Omental fat pad (tissue), 4 donors: Measurements from ENCODE around the gene DENND1A. TPM values are rescaled to one million over a fixed set of nuclear protein-coding genes. Genes with fewer than 3 reads are reported as not detected.
"Not testable (repeated sequence)": the region's sequence is repeated elsewhere in the genome, so short reads cannot be mapped to it uniquely, and the experiment has no call there.

Experiments used
- ATAC-seq: fragments of 150-250 bp; one replicate; pipeline ENCODE4 v1.9.1; 2016; ENCODE audit warnings: mild to moderate bottlenecking, moderate library complexity; ENCODE audit not compliant: low FRiP score
- DNase-seq: peaks from one replicate; pipeline ENCODE4 v3.0.0-alpha.2; 2019; ENCODE audit warnings: low spot score
- total RNA-seq, 4 donors: library from RNA; depleted of rRNA; stranded (reverse); fragments of >200 nt; gene quantifications; one replicate each; pipeline ENCODE4 v1.1.0, GENCODE V29; 2016
- TF ChIP-seq, protein P1 (sequence below), 3 donors: fragments of 450-650 bp; IDR thresholded peaks; one replicate each; pipeline ENCODE4 v1.5.1; 2016 to 2017; ENCODE audit warnings: antibody characterized with exemption in 3 of 3, mild to moderate bottlenecking in 3 of 3, moderate library complexity in 2 of 3

The DENND1A gene
- total RNA-seq, 4 donors from 2014 or later, result 15.2 to 22.8 (median 20.7) TPM

DNA sequence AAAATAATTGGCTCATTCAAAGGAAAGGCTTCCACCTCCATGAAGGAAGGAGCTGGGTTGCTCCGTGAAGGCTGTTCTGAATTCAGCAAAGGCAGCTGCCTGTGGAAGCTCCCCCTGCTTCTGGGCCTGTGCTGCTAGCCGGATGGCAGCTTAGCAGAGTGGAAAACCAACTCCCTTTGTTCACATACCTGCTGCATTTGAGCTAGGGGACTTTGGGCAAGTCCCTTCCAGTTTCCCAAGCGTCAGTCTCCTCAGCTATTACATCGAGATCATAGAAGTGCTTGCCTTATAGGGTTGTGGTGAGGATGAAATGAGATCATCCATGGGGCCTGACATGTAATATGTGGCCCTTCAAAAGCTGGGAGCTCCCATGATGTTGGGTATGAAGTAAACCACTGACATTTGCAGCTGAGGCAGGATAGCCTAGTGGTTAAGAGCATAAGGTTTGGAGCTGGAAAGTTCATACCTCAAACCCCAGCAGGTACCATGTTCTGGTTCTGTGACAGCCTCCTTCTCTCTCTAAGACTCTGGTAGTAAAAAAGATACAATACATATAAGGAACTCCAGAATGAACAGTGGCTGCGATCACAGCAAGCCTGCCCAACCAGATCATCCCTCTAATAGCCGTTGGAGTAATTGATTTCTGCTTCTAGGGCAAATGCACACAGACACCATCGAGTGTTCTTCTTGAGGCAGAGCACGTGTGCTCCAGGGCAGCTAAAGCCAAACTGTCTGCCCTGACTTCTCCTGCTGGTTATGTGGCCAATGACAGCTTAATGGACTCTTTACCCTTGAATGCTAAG, 11.0 kb upstream of the DENND1A start:
- no peak for ATAC-seq
- no peak for DNase-seq
- TF ChIP-seq, protein P1, sequence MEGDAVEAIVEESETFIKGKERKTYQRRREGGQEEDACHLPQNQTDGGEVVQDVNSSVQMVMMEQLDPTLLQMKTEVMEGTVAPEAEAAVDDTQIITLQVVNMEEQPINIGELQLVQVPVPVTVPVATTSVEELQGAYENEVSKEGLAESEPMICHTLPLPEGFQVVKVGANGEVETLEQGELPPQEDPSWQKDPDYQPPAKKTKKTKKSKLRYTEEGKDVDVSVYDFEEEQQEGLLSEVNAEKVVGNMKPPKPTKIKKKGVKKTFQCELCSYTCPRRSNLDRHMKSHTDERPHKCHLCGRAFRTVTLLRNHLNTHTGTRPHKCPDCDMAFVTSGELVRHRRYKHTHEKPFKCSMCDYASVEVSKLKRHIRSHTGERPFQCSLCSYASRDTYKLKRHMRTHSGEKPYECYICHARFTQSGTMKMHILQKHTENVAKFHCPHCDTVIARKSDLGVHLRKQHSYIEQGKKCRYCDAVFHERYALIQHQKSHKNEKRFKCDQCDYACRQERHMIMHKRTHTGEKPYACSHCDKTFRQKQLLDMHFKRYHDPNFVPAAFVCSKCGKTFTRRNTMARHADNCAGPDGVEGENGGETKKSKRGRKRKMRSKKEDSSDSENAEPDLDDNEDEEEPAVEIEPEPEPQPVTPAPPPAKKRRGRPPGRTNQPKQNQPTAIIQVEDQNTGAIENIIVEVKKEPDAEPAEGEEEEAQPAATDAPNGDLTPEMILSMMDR (IDR thresholded peaks at IDR 0.05), result no peak

DNA sequence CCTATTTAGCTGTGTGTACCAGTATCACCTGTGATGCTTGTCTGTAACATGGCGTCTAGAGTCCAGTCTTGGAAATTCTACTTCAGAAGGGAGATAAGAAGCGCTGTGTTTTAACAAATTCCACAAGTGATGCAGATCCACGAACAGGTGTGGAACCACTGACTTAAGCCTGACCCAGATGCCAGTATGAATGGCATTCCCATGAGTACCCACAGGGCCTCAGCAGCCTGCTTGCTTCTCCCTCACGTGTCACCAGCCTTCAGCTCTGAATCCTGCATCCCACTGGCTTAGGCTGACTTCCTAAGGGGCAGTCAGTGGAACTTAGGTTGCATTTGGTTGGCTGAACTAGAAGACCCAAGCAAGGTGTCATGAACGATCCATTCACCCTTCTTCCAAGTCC, 8.5 kb upstream of the DENND1A start:
- no peak for DNase-seq
- no peak for ATAC-seq
- TF ChIP-seq, protein P1 (IDR thresholded peaks at IDR 0.05), result no peak

DNA sequence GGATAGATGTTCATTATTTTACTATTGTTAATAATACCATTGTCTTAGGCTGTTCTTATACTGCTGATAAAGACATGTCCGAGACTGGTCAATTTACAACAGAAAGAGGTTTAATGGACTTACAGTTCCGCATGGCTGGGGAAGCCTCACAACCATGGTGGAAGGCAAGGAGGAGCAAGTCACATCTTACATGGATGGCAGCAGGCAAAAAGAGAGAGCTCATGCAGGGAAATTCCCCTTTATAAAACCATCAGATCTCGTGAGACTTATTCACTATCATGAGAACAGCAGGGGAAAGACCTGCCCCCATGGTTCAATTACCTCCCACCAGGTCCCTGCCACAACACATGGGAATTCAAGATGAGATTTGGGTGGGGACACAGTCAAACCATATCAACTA, 6.6 kb upstream of the DENND1A start:
- DNase-seq, ATAC-seq: not testable (repeated sequence)

DNA sequence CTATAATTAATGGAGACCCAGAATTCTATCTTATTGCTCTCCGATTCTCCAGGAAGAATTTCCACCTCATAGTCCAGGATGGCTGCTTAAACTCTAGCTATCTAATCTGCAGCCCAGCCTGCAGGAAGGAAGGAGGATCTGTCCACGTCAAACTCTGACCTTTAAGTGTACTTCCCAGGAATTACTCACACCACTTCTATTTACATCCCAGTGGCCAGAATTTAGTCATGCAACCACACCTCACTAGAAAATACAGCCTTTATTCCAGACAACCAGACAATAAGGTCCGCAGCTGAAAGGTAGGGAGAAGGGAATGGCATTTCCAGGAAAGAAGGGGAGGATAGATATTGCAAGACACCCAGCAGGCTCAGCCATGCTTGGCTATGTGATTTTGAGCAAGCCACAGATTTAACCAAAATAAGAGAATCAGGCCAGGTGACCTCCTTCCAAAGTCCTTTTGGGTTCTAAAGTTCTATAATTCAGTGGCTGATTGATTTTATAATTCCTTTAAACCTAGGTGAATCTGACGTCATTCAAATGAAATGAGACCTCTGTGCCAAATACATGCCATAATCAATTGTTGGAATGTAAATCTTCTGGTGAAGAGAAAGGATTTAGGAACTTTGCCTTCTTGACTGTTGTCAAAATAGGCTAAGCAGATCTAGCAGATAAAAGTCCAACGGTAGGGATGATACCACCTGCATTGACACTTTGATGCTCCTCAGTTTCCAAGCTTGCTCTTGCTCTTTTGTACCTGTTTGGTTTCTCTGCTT, 3.7 kb upstream of the DENND1A start:
- ATAC-seq (no peak), DNase-seq (no peak)
- TF ChIP-seq, protein P1 (IDR thresholded peaks at IDR 0.05), result no peak

DNA sequence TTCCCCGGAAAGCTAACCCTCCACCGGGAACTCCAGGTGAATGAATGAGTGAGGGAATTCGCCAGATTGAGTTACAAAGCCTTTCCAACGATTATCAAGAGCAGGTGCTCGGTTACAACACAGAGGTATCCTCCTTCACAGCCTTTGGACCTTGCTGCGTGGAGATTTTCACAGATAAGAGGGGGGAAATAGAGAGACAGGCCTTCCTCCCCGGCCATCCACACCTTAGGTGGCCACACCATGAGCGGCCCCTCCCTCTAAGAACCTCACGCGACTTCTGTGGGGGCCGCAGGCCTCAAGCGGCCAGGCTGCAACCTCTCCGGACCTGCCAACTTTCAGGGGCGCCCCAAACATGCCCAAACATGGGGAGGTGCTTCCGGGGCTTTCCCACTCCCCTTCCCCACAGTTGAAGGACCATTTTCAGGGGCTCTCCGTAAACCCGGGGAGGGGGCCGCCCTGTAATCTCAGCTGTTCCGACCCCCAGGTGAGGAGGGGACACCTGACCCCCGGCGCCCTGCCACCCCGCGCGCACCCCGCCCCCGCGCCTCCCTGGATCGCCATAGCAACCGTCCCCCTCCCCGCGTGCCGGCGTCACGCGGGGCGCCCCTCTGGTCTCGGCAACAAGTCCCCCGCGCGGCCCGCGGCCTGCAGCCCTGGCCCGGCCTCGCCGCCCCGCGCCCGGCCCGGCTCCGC, 603 bp downstream of the DENND1A start:
- no peak for DNase-seq

DNA sequence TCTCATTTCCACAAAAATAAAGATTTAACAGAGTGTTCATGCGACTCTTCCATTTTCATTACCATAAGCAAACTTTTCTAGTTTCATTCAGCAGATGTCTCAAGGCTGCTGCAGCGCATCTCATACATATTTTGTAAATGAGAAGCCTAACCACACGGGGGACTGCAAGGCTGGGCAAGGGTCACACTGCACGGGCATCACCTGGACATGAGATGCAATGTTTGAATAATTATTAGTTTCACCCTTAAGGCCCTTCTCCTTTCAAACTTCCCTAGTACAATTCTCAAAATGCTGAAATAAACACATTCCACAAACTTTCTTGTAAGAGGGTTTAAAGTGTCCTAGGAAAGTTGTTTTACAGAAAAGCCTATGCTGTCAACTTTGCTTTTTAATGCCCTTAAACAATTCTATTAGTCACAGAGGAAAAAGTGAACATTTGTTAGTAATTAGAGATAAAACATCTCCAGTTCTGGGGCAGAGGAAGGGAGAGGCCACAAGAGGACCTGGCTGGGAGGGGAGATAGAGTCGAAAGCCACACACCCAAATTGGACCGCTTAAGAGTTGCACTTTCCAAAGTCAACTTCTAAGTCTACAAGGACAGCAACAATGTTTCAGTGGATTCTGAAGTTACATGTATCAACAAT, 1.3 kb downstream of the DENND1A start:
- ATAC-seq (no peak), DNase-seq (no peak)
- TF ChIP-seq, protein P1 (IDR thresholded peaks at IDR 0.05), result no peak

More for the DNA sequence above, 603 bp downstream of the DENND1A start:
- TF ChIP-seq, protein P1 (IDR thresholded peaks at IDR 0.05), result no peak
- ATAC-seq, result peak; percentile 16
